Activated T-helper 1 cell treated with anti-CD3 and anti-CD28 coated beads, Interleukin-12 subunit alpha, Interleukin-12 subunit beta, Interleukin-2, Interleukin-4 antibody, amounts not matched to agents 30 ng/mL and 10 ng/mL and 1 ng/mL, durations not matched to agents 14 hours and 24 hours and 36 hours (primary cell): Measurements from ENCODE around the gene EIF4E2. TPM values are rescaled to one million over a fixed set of nuclear protein-coding genes. Genes with fewer than 3 reads are reported as not detected.

Experiments used
- DNase-seq: peaks from one replicate; pipeline ENCODE4 v3.0.0; 2021; ENCODE audit warnings: low spot score
- H3K27ac Mint-ChIP-seq: one replicate; pipeline ENCODE4 v1.8.0; 2021; ENCODE audit warnings: mild to moderate bottlenecking, mixed read lengths
- H3K27me3 Mint-ChIP-seq: one replicate; pipeline ENCODE4 v1.8.0; 2022; ENCODE audit warnings: mild to moderate bottlenecking, moderate library complexity, mixed read lengths; ENCODE audit not compliant: insufficient read depth
- H3K36me3 Mint-ChIP-seq: one replicate; pipeline ENCODE4 v1.8.0; 2021; ENCODE audit warnings: low read depth, mixed read lengths
- H3K4me1 Mint-ChIP-seq: one replicate; pipeline ENCODE4 v1.8.0; 2021; ENCODE audit warnings: low read depth, mixed read lengths
- H3K4me3 Mint-ChIP-seq: one replicate; pipeline ENCODE4 v1.8.0; 2021; ENCODE audit warnings: mild to moderate bottlenecking, moderate library complexity, mixed read lengths
- H3K9me3 Mint-ChIP-seq: one replicate; pipeline ENCODE4 v1.8.0; 2021; ENCODE audit warnings: mixed read lengths
- intact Hi-C: fragments of 100-400 bp; cut with micrococcal nuclease; formaldehyde crosslinking; loops from one replicate; pipeline ENCODE4 v1.15.1; 2024
- total RNA-seq: library from RNA; stranded (reverse); gene quantifications from 2 replicates; pipeline ENCODE4 v1.2.3, GENCODE V29; 2022

The EIF4E2 gene
- total RNA-seq, 1 donor from 2014 or later = 94.3 TPM

- Mint-ChIP-seq H3K4me3 (no peak overlapping the region), H3K27ac (no peak overlapping the region), H3K4me1 (peaks cover 31% of the 10 kb centered on the region), H3K36me3 (peaks cover 27% of the 10 kb centered on the region), H3K9me3 (no peaks in the 10 kb centered on the region), H3K27me3 (no peaks in the 10 kb centered on the region)
- no peak for DNase-seq
- intact Hi-C loops = no loop called here
Measured at GRCh38 chr2:232544674-232545073, 5.8 kb upstream of the EIF4E2 start.

- H3K4me3 Mint-ChIP-seq = no peak overlapping the region
- peaks cover 28% of the 10 kb centered on the region for H3K36me3 Mint-ChIP-seq
- no peak overlapping the region for H3K27ac Mint-ChIP-seq
- DNase-seq = no peak
- H3K9me3 Mint-ChIP-seq = no peaks in the 10 kb centered on the region
- peaks cover 34% of the 10 kb centered on the region for H3K4me1 Mint-ChIP-seq
- intact Hi-C loops = no loop called here
- no peaks in the 10 kb centered on the region for H3K27me3 Mint-ChIP-seq
Measured at GRCh38 chr2:232545511-232546375, 4.7 kb upstream of the EIF4E2 start.

DNA sequence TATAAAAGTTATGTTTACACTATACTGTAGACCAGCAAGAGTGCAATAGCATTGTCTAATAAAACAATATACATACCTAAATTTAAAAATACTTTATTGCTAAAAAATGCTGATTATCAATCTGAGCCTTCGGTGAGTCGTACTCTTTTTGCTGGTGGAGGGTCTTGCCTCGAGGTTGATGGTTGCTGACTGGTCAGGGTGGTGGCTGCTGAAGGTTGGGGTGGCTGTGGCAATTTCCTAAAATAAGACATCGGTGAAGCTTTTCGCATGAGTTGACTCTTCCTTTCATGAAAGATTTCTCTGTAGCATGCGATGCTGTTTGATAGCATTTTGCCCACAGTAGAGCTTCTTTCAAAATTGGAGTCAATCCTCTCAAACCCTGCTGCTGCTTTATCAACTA, 2.5 kb upstream of the EIF4E2 start:
- intact Hi-C loops = no loop called here
- H3K4me3 Mint-ChIP-seq = peak overlapping the region; percentile 100

DNA sequence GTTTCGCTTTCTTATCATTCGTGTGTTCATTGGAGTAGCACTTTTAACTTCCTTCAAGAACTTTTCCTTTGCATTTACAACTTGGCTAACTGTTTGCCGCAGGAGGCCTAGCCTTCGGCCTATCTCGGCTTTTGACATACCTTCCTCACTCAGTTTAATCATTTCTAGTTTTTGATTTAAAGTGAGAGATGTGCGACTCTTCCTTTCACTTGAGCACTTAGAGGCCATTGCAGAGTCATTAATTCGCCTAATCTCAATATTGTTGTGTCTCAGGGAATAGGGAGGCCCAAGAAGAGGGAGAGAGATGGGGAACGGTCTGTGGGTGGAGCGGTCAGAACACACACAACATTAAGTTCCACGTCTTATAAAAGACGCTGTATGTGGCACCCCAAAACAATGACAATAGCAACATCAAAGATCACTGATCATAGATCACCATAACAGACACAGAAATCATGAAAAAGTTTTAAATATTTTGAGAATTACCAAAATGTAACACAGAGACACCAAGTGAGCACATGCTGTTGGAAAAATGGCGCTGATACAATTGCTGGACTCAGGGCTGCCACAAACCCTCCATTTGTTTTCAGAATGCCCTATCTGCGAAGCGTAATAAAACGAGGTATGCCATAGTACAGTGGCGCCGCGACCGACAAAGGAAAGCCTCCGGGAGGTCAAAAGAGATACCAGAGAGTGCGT, 685 bp upstream of the EIF4E2 start:
- Mint-ChIP-seq H3K27ac (peak overlapping the region; percentile 100), H3K4me3 (peak overlapping the region; percentile 100), H3K27me3 (no peaks in the 10 kb centered on the region), H3K36me3 (peaks cover 48% of the 10 kb centered on the region), H3K9me3 (no peaks in the 10 kb centered on the region), H3K4me1 (peaks cover 68% of the 10 kb centered on the region)
- intact Hi-C loops = loop anchor here (1.0 to 10.0 kb wide), 7 partner anchors 57 to 1305 kb away; partner anchors contain the start of genes ATG16L1, COPS7B, GIGYF2 and HJURP
- DNase-seq = no peak

More for the DNA sequence above, 2.5 kb upstream of the EIF4E2 start:
- no peak overlapping the region for H3K27ac Mint-ChIP-seq
- no peaks in the 10 kb centered on the region for H3K9me3 Mint-ChIP-seq
- no peaks in the 10 kb centered on the region for H3K27me3 Mint-ChIP-seq
- no peak for DNase-seq
- peaks cover 35% of the 10 kb centered on the region for H3K36me3 Mint-ChIP-seq
- peaks cover 50% of the 10 kb centered on the region for H3K4me1 Mint-ChIP-seq

GRCh38 chr2:232551250-232551638, 755 bp downstream of the EIF4E2 start:
- H3K9me3 Mint-ChIP-seq = no peaks in the 10 kb centered on the region
- intact Hi-C loops = loop anchor here (2.0 to 10.0 kb wide), 6 partner anchors 56 to 1304 kb away; partner anchors contain the start of genes COPS7B, GIGYF2 and HJURP
- H3K36me3 Mint-ChIP-seq = peaks cover 55% of the 10 kb centered on the region
- DNase-seq = no peak
- H3K27me3 Mint-ChIP-seq = no peaks in the 10 kb centered on the region
- H3K4me3 Mint-ChIP-seq = peak overlapping the region; percentile 100
- H3K4me1 Mint-ChIP-seq = peaks cover 82% of the 10 kb centered on the region
- H3K27ac Mint-ChIP-seq = peak overlapping the region; percentile 98

- intact Hi-C loops = loop anchor here (2.0 to 10.0 kb wide), 6 partner anchors 56 to 1303 kb away; partner anchors contain the start of genes COPS7B, GIGYF2 and HJURP
- H3K9me3 Mint-ChIP-seq = no peaks in the 10 kb centered on the region
- no peaks in the 10 kb centered on the region for H3K27me3 Mint-ChIP-seq
- peak overlapping the region; percentile 100 for H3K4me3 Mint-ChIP-seq
- no peak for DNase-seq
- H3K36me3 Mint-ChIP-seq = peaks cover 57% of the 10 kb centered on the region
- H3K4me1 Mint-ChIP-seq = peaks cover 83% of the 10 kb centered on the region
- peak overlapping the region; percentile 98 for H3K27ac Mint-ChIP-seq
Measured at GRCh38 chr2:232551776-232552175, 1.3 kb downstream of the EIF4E2 start.

DNA sequence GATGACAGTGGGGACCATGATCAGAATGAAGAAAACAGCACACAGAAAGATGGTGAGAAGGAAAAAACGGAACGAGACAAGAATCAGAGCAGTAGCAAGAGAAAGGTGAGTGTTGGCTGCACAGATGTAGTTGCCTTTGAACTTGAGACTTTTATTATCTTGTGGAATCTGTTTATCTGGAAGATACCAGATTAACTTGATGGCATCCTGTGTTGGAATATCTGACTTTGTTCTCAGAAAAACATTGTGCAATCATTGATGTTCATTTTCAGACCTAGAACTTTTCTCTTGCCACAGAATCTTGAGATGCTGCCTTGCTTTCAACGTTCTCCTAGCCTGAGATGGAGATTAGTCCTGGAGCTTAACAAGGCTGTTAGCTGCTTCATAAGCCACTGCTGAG, 5.9 kb downstream of the EIF4E2 start:
- Mint-ChIP-seq H3K36me3 (peaks cover 57% of the 10 kb centered on the region), H3K4me3 (no peak overlapping the region), H3K27ac (peak overlapping the region; percentile 68), H3K9me3 (no peaks in the 10 kb centered on the region), H3K27me3 (no peaks in the 10 kb centered on the region), H3K4me1 (peaks cover 51% of the 10 kb centered on the region)
- intact Hi-C loops = loop anchor here (10.0 kb wide), 1 partner anchor 1298 kb away; the partner anchor contains the start of gene HJURP
- DNase-seq = no peak

DNA sequence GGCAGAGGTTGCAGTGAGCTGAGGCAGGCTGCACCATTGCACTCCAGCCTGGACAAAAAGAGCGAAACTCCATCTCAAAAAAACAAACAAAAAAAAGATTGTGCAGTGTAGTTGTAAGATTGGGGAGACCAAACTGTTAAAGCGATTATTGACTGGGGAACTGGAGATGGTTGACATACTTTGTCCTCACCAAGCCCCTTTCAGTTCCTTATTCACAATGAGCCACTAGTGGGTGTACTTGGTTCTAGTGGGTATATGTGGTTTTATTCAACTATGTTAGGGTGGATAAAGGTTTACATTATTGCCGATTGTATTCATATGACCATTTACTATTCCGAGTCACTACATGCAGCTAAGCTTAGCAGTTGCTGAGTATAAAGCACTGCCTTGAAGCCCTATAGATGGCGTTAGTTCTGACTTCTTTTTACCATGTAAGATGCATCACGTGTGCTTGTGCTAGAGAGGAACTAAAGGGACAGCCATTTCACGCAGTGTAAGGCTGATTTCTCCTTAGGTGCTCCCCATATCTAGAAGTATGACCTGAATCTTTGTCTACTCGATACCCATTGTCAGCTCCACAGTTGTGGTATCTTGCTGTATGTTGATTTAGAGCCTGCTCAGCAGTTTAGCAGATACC, 12.1 kb downstream of the EIF4E2 start:
- intact Hi-C loops = no loop called here
- no peaks in the 10 kb centered on the region for H3K9me3 Mint-ChIP-seq
- no peak overlapping the region for H3K27ac Mint-ChIP-seq
- peaks cover 60% of the 10 kb centered on the region for H3K36me3 Mint-ChIP-seq
- peaks cover 13% of the 10 kb centered on the region for H3K4me1 Mint-ChIP-seq
- no peak for DNase-seq
- H3K27me3 Mint-ChIP-seq = no peaks in the 10 kb centered on the region
- H3K4me3 Mint-ChIP-seq = no peak overlapping the region

DNA sequence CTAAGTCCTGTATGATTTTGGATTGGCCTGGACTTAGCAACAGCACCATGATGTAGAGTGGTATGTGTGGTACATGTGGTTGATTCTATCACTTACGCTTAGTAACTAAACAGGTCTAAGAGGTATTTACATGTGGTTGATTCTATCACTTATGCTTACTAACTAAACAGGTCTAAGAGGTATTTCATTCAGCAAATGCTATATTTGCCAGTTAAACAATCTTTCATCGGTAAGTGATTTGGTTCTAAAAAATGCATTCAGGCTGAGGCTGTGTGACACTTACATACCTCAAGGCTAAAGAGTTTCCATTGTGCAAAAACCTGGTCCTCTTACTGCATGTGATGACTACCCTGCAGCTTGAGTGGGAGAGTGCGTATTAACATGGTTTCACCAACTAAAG, 13.1 kb downstream of the EIF4E2 start:
- DNase-seq = no peak
- peaks cover 64% of the 10 kb centered on the region for H3K36me3 Mint-ChIP-seq
- peaks cover 13% of the 10 kb centered on the region for H3K4me1 Mint-ChIP-seq
- H3K9me3 Mint-ChIP-seq = no peaks in the 10 kb centered on the region
- no peak overlapping the region for H3K4me3 Mint-ChIP-seq
- intact Hi-C loops = no loop called here
- no peaks in the 10 kb centered on the region for H3K27me3 Mint-ChIP-seq
- H3K27ac Mint-ChIP-seq = peak overlapping the region; percentile 38

DNA sequence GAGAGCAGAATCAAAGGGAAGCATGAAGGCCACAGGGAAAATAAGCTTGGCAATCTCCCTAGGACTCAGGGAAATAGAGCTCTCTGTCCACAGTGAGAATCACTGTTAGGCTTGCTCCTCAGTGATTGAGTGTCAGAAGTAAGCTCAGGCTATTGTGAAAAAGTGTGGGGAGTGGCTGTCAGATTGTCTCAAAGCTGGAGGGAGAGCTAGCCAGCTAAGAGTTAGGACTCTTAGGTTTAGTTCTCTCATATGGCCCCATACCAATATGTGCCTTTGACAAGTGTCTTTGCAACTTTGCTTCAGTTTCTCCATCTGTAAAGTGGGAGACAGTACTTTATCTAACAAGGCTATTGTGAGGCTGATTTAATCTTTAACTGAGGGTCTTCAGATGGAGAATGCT, 17.2 kb downstream of the EIF4E2 start:
- peaks cover 58% of the 10 kb centered on the region for H3K36me3 Mint-ChIP-seq

DNA sequence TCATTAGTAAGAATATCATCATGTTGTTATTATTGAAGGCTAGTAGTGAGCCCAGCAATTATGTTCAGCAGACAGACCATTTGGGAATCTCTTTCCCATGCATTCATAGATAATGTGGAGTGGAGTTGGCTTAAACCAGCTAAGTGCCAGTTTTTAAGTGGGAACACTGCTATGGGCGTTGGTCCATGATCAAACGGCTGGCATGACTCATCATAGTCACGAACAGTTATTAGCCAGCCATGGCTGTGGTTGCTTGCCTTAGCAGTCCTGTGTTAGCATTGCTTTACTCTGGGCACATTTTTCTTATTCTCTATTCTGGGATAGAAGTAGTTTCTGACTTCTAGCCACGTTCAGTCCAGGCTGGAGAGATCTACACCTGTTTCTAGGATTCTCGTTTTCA, 17.7 kb downstream of the EIF4E2 start:
- intact Hi-C loops = no loop called here
- no peak for DNase-seq
- no peaks in the 10 kb centered on the region for H3K27me3 Mint-ChIP-seq
- no peaks in the 10 kb centered on the region for H3K9me3 Mint-ChIP-seq
- no peak overlapping the region for H3K4me3 Mint-ChIP-seq
- peaks cover 7% of the 10 kb centered on the region for H3K4me1 Mint-ChIP-seq
- peaks cover 55% of the 10 kb centered on the region for H3K36me3 Mint-ChIP-seq
- H3K27ac Mint-ChIP-seq = no peak overlapping the region

More for the DNA sequence above, 17.2 kb downstream of the EIF4E2 start:
- no peak for DNase-seq
- H3K4me1 Mint-ChIP-seq = peaks cover 11% of the 10 kb centered on the region
- H3K27me3 Mint-ChIP-seq = no peaks in the 10 kb centered on the region
- intact Hi-C loops = no loop called here
- H3K4me3 Mint-ChIP-seq = no peak overlapping the region
- H3K27ac Mint-ChIP-seq = no peak overlapping the region
- no peaks in the 10 kb centered on the region for H3K9me3 Mint-ChIP-seq

GRCh38 chr2:232569541-232569940, 19.1 kb downstream of the EIF4E2 start:
- Mint-ChIP-seq H3K36me3 (peaks cover 51% of the 10 kb centered on the region), H3K27me3 (no peaks in the 10 kb centered on the region), H3K9me3 (no peaks in the 10 kb centered on the region), H3K4me3 (no peak overlapping the region), H3K27ac (no peak overlapping the region), H3K4me1 (no peaks in the 10 kb centered on the region)
- intact Hi-C loops = no loop called here
- DNase-seq = no peak
